K562 (cell line): ENCODE data around the gene PSMA1. TPM values are rescaled to one million over a fixed set of nuclear protein-coding genes. Genes with fewer than 3 reads are reported as not detected.
A peak's percentile ranks its signal among the peaks of the same experiment; 100 is the strongest.

Source experiments
- ELF2 ChIP-seq: fragments of 250-450 bp; sonication (Bioruptor Pico); IDR thresholded peaks from 2 replicates; pipeline ENCODE4 v1.5.0; 2021; ENCODE audit warnings: mild to moderate bottlenecking
- FOXO4 ChIP-seq: fragments of 450-650 bp; formaldehyde crosslinking; IDR thresholded peaks from 2 replicates; pipeline ENCODE4 v1.4.0; 2020; ENCODE audit warnings: mild to moderate bottlenecking, moderate library complexity
- HEY1 ChIP-seq: fragments of 250-450 bp; sonication (Bioruptor Pico); IDR thresholded peaks from 2 replicates; pipeline ENCODE4 v1.5.0; 2020; ENCODE audit warnings: mild to moderate bottlenecking, moderate library complexity, borderline replicate concordance
- HMGN3 ChIP-seq: IDR thresholded peaks from 2 replicates; pipeline ENCODE4 v1.6.1; 2011; ENCODE audit warnings: borderline replicate concordance, low read depth, mild to moderate bottlenecking, mixed read lengths, low read length; ENCODE audit not compliant: insufficient read length; ENCODE audit errors: extremely low read depth
- PHF20 ChIP-seq: fragments of 450-650 bp; IDR thresholded peaks from 2 replicates; pipeline ENCODE4 v1.6.1; 2018; ENCODE audit not compliant: partially characterized antibody
- SAFB2 ChIP-seq: fragments of 200-400 bp; formaldehyde crosslinking; IDR thresholded peaks from 2 replicates; pipeline ENCODE4 v1.6.1; 2018; ENCODE audit warnings: borderline replicate concordance, low read length, low read depth, moderate library complexity; ENCODE audit not compliant: severe bottlenecking
- ZBTB49 ChIP-seq: sonication (generic); formaldehyde crosslinking; IDR thresholded peaks from 2 replicates; pipeline ENCODE4 v1.8.0; 2022; ENCODE audit warnings: missing genetic modification reagents, mild to moderate bottlenecking, borderline replicate concordance
- ZBTB8A ChIP-seq: fragments of 450-650 bp; IDR thresholded peaks from 2 replicates; pipeline ENCODE4 v1.6.1; 2018; ENCODE audit warnings: mild to moderate bottlenecking, moderate library complexity; ENCODE audit not compliant: partially characterized antibody
- ZNF124 ChIP-seq: sonication (generic); formaldehyde crosslinking; IDR thresholded peaks from 2 replicates; pipeline ENCODE4 v1.8.1; 2022; ENCODE audit warnings: missing genetic modification reagents
- ZNF174 ChIP-seq: fragments of 250-450 bp; sonication (Bioruptor Pico); IDR thresholded peaks from 2 replicates; pipeline ENCODE4 v1.4.0; 2020; ENCODE audit warnings: mild to moderate bottlenecking
- ZNF280B ChIP-seq: fragments of 250-450 bp; sonication (Bioruptor Pico); IDR thresholded peaks from 2 replicates; pipeline ENCODE4 v1.5.1; 2021; ENCODE audit warnings: mild to moderate bottlenecking
- ZNF316 ChIP-seq: fragments of 450-650 bp; IDR thresholded peaks from 2 replicates; pipeline ENCODE4 v1.6.1; 2016
- ZNF407 ChIP-seq: fragments of 450-650 bp; IDR thresholded peaks from 2 replicates; pipeline ENCODE4 v1.6.1; 2016; ENCODE audit warnings: low read depth
- ZNF780A ChIP-seq: fragments of 250-450 bp; sonication (Bioruptor Pico); IDR thresholded peaks from 2 replicates; pipeline ENCODE4 v1.5.0; 2021; ENCODE audit warnings: mild to moderate bottlenecking
- polyA plus RNA-seq, 8 experiments: library from polyadenylated mRNA; depleted of rRNA in 4 of 8; stranded (reverse) in 5 of 8; unstranded in 3 of 8; fragments of >200 nt; fragmentation: Nextera tagmentation in 2 of 8; fragmentation: Illumina TruSeq in 1 of 8; extraction: Ambion mirVana in 2 of 8; extraction: Trizol in 1 of 8; gene quantifications; 2 replicates each; pipeline versions ENCODE4 v1.2.1 to v1.2.3, GENCODE V29; 2011 to 2014; ENCODE audit warnings: inconsistent platforms in 1 of 8, missing spikeins in 1 of 8
- total RNA-seq, 7 experiments: library from RNA; depleted of rRNA in 6 of 7; stranded (reverse); fragments of >200 nt in 6 of 7; fragmentation: Illumina TruSeq in 2 of 7; extraction: Trizol in 2 of 7; gene quantifications; 2 replicates each; pipeline versions ENCODE4 v1.2.1 to v1.2.3, GENCODE V29; 2011 to 2021; ENCODE audit warnings: low replicate concordance in 1 of 7

PSMA1 gene
- total and polyA plus RNA-seq, 9 of the 15 experiments (the other 6 are each of a cell fraction or from before 2014, with no cell fraction given): 283 to 1,007 (median 424) TPM

GRCh38 chr11:14519917-14520746 is at the start of gene PSMA1 (continued):
- TF ChIP-seq ZBTB49 (no peak), ZNF407 (no peak), ZNF124 (no peak), SAFB2 (no peak), ELF2 (CRISPR knock-in tag) (peak; percentile 82), HEY1 (no peak), HMGN3 (peak; percentile 82), ZNF280B (CRISPR knock-in tag) (no peak), ZBTB8A (no peak), ZNF316 (peak; percentile 93), ZNF174 (no peak), ZNF780A (CRISPR knock-in tag) (no peak), FOXO4 (CRISPR knock-in tag) (no peak), PHF20 (peak; percentile 72)
